ENCODE measurements around the gene EFCC1.

DNA sequence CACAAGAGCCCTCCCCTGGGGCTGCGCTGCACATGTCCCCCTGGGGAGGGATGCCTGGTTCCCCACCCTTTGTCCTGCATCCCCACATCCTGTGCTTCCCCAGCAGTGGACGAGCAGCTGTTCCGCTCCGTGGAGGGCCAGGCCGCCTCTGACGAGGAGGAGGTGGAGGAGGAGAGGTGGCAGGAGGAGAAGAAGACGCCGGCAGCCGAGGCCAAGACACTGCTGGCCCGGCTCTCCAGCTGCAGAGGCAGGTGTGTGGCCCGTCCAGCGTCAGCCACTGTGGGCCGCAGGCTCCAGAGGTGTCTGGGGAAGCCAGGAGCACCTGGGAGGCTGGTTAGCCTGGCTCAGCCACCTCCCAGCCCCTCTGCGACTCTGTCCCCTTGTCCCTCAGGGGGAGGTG lies 31.6 kb downstream of the EFCC1 start:
- TF ChIP-seq, protein P1, sequence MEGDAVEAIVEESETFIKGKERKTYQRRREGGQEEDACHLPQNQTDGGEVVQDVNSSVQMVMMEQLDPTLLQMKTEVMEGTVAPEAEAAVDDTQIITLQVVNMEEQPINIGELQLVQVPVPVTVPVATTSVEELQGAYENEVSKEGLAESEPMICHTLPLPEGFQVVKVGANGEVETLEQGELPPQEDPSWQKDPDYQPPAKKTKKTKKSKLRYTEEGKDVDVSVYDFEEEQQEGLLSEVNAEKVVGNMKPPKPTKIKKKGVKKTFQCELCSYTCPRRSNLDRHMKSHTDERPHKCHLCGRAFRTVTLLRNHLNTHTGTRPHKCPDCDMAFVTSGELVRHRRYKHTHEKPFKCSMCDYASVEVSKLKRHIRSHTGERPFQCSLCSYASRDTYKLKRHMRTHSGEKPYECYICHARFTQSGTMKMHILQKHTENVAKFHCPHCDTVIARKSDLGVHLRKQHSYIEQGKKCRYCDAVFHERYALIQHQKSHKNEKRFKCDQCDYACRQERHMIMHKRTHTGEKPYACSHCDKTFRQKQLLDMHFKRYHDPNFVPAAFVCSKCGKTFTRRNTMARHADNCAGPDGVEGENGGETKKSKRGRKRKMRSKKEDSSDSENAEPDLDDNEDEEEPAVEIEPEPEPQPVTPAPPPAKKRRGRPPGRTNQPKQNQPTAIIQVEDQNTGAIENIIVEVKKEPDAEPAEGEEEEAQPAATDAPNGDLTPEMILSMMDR (IDR thresholded peaks at IDR 0.05; ENCODE audit: low read length), result no peak
- TF ChIP-seq EZH2phosphoT487 (IDR thresholded peaks at IDR 0.05; ENCODE audit: low read length) (no peak), EZH2 (optimal IDR thresholded peaks at IDR 0.05; ENCODE audit: low read depth, low read length) (no peak)
